GM10266 (cell line): ENCODE measurements around the gene NCAM2.

ENCODE experiments used
- DNase-seq: peaks from one replicate; pipeline ENCODE4 v3.0.0; 2012; ENCODE audit errors: extremely low spot score
- CTCF ChIP-seq: IDR thresholded peaks from 2 replicates; pipeline ENCODE4 v1.5.1; 2012; ENCODE audit warnings: mild to moderate bottlenecking, low read depth; ENCODE audit not compliant: control insufficient read depth, insufficient read depth; ENCODE audit errors: missing control alignments

NCAM2 gene

GRCh38 chr21:21046063-21046462 is 47.9 kb downstream of the NCAM2 start:
- no peak for DNase-seq
- TF ChIP-seq CTCF = no peak

- no peak for DNase-seq
- TF ChIP-seq CTCF = no peak
Observed at GRCh38 chr21:21051109-21052055, 53.2 kb downstream of the NCAM2 start.

- no peak for TF ChIP-seq CTCF
- no peak for DNase-seq
Observed at GRCh38 chr21:21052672-21053071, 54.5 kb downstream of the NCAM2 start.

GRCh38 chr21:21057349-21058062 is 59.3 kb downstream of the NCAM2 start:
- no peak for TF ChIP-seq CTCF
- no peak for DNase-seq

- DNase-seq = no peak
- TF ChIP-seq CTCF = no peak
Observed at GRCh38 chr21:21063828-21064227, 65.6 kb downstream of the NCAM2 start.

GRCh38 chr21:21064353-21064752 is 66.1 kb downstream of the NCAM2 start:
- TF ChIP-seq CTCF = no peak

GRCh38 chr21:21067375-21067774 is 69.2 kb downstream of the NCAM2 start:
- DNase-seq = no peak
- TF ChIP-seq CTCF = no peak

More at GRCh38 chr21:21064353-21064752, 66.1 kb downstream of the NCAM2 start:
- DNase-seq = no peak
